Loucy (cell line): Measurements from ENCODE around the gene JOSD1.

Source experiments
- H2AFZ ChIP-seq: fragments of 200-600 bp; sonication (generic); 2 replicates; pipeline ENCODE4 v1.6.0; 2016; ENCODE audit warnings: antibody characterized with exemption, mild to moderate bottlenecking, low read length, moderate library complexity
- H3F3A ChIP-seq: fragments of 200-600 bp; 2 replicates; pipeline ENCODE4 v1.6.0; 2016; ENCODE audit warnings: antibody characterized with exemption, low read depth, mild to moderate bottlenecking
- H3K27me3 ChIP-seq: fragments of 200-600 bp; sonication (generic); 2 replicates; pipeline ENCODE4 v1.6.1; 2014; ENCODE audit warnings: low read length, mild to moderate bottlenecking; ENCODE audit not compliant: insufficient read depth, poor library complexity, severe bottlenecking
- H3K36me3 ChIP-seq: fragments of 200-600 bp; sonication (generic); 2 replicates; pipeline ENCODE4 v1.6.1; 2016; ENCODE audit warnings: low read length; ENCODE audit not compliant: insufficient read depth
- H3K4me1 ChIP-seq: fragments of 200-600 bp; sonication (generic); 2 replicates; pipeline ENCODE4 v1.5.1; 2014; ENCODE audit warnings: low read length, mild to moderate bottlenecking; ENCODE audit not compliant: insufficient read depth, poor library complexity, severe bottlenecking
- H3K4me2 ChIP-seq: fragments of 200-600 bp; sonication (generic); 2 replicates; pipeline ENCODE4 v1.6.0; 2014; ENCODE audit warnings: antibody characterized with exemption, low read length, low read depth, mild to moderate bottlenecking; ENCODE audit not compliant: poor library complexity, severe bottlenecking
- H3K4me3 ChIP-seq: fragments of 200-600 bp; sonication (generic); 2 replicates; pipeline ENCODE4 v1.5.1; 2014; ENCODE audit warnings: low read length, mild to moderate bottlenecking, mixed read lengths; ENCODE audit not compliant: poor library complexity, severe bottlenecking
- H3K79me2 ChIP-seq: fragments of 200-600 bp; sonication (generic); 2 replicates; pipeline ENCODE4 v1.6.1; 2014; ENCODE audit warnings: low read length; ENCODE audit not compliant: insufficient read depth
- H3K9ac ChIP-seq: fragments of 200-600 bp; sonication (generic); 2 replicates; pipeline ENCODE4 v1.6.0; 2014; ENCODE audit warnings: mild to moderate bottlenecking, low read depth, low read length, moderate library complexity; ENCODE audit not compliant: poor library complexity, severe bottlenecking
- H3K9me2 ChIP-seq: fragments of 200-600 bp; sonication (generic); replicated peaks from 2 replicates; pipeline ENCODE4 v1.6.1; 2016; ENCODE audit warnings: low read depth, low read length, mixed read lengths
- H3K9me3 ChIP-seq: fragments of 200-600 bp; sonication (generic); 2 replicates; pipeline ENCODE4 v1.6.1; 2014; ENCODE audit warnings: mild to moderate bottlenecking, antibody characterized with exemption, low read length, low read depth; ENCODE audit not compliant: insufficient read depth
- H4K20me1 ChIP-seq: fragments of 200-600 bp; sonication (generic); 2 replicates; pipeline ENCODE4 v1.6.0; 2014; ENCODE audit warnings: antibody characterized with exemption, low read length, mild to moderate bottlenecking; ENCODE audit not compliant: insufficient read depth, poor library complexity, severe bottlenecking
- CTCF ChIP-seq: fragments of 200-600 bp; sonication (generic); conservative IDR thresholded peaks from 2 replicates; pipeline ENCODE4 v1.5.1; 2014; ENCODE audit warnings: mild to moderate bottlenecking, antibody characterized with exemption, low read length
- EZH2phosphoT487 ChIP-seq: fragments of 200-600 bp; IDR thresholded peaks from 2 replicates; pipeline ENCODE4 v1.6.1; 2018; ENCODE audit warnings: antibody characterized with exemption, mild to moderate bottlenecking, moderate library complexity, borderline replicate concordance

The JOSD1 gene

GRCh38 chr22:38720350-38720749 lies 19.6 kb upstream of the JOSD1 start:
- no peak overlapping the region for H3K4me2 ChIP-seq
- H3F3A ChIP-seq = no peaks in the 10 kb centered on the region
- no peaks in the 10 kb centered on the region for H3K27me3 ChIP-seq
- H4K20me1 ChIP-seq = peaks cover 9% of the 10 kb centered on the region
- H3K4me1 ChIP-seq = peaks cover under 1% of the 10 kb centered on the region
- H3K79me2 ChIP-seq = peaks cover 11% of the 10 kb centered on the region
- no peak overlapping the region for H3K9ac ChIP-seq
- no peak overlapping the region for H2AFZ ChIP-seq
- peaks cover 88% of the 10 kb centered on the region; the same call in 1 of the 2 replicates for H3K36me3 ChIP-seq
- no peaks in the 10 kb centered on the region for H3K9me2 ChIP-seq
- TF ChIP-seq EZH2phosphoT487 (no peak), CTCF (no peak)
- H3K9me3 ChIP-seq = no peaks in the 10 kb centered on the region
- no peak overlapping the region for H3K4me3 ChIP-seq

DNA sequence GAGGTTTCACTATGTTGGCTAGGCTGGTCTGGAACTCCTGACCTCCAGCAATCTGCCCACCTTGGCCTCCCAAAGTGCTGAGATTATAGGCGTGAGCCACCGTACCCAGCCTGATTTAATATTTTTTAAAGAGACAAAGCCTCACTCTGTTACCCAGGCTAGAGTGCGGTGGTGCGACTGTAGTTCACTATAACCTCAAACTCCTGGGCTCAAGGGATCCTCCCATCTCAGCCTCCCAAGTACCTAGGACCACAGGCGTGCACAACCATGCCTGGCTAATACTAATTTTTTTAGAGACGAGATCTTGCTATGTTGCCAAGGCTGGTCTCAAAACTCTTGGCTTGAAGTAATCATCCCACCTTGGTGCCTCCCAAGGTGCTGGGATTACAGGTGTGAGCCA lies 18.5 kb upstream of the JOSD1 start:
- peaks cover 19% of the 10 kb centered on the region for H4K20me1 ChIP-seq
- no peak overlapping the region for H3K4me3 ChIP-seq
- H3K79me2 ChIP-seq = peaks cover 23% of the 10 kb centered on the region
- H3K9ac ChIP-seq = no peak overlapping the region
- H3K4me1 ChIP-seq = peaks cover 10% of the 10 kb centered on the region
- no peak overlapping the region for H2AFZ ChIP-seq
- no peaks in the 10 kb centered on the region for H3F3A ChIP-seq
- no peaks in the 10 kb centered on the region for H3K9me2 ChIP-seq
- H3K36me3 ChIP-seq = peaks cover 77% of the 10 kb centered on the region; the same call in 1 of the 2 replicates
- no peak overlapping the region for H3K4me2 ChIP-seq
- H3K9me3 ChIP-seq = no peaks in the 10 kb centered on the region
- H3K27me3 ChIP-seq = no peaks in the 10 kb centered on the region
- no peak for TF ChIP-seq EZH2phosphoT487
- TF ChIP-seq CTCF = no peak

- Histone ChIP-seq H3K4me1 (peaks cover 16% of the 10 kb centered on the region), H3K9ac (no peak overlapping the region), H3K4me2 (no peak overlapping the region), H3K36me3 (peaks cover 69% of the 10 kb centered on the region; the same call in 1 of the 2 replicates), H3K9me2 (no peaks in the 10 kb centered on the region), H2AFZ (no peak overlapping the region), H4K20me1 (peaks cover 22% of the 10 kb centered on the region), H3F3A (no peaks in the 10 kb centered on the region), H3K9me3 (no peaks in the 10 kb centered on the region), H3K27me3 (no peaks in the 10 kb centered on the region), H3K4me3 (no peak overlapping the region), H3K79me2 (peaks cover 31% of the 10 kb centered on the region)
- TF ChIP-seq EZH2phosphoT487 = no peak
- no peak for TF ChIP-seq CTCF
Measured at GRCh38 chr22:38718414-38718813, 17.7 kb upstream of the JOSD1 start.
